HG02885 (cell line): ENCODE results near the gene TM2D3.

Source experiments
- ATAC-seq: cut with Tn5 transposase; IDR thresholded peaks from one replicate; pipeline ENCODE4 v1.9.1; 2021; ENCODE audit warnings: mild to moderate bottlenecking; ENCODE audit not compliant: unreplicated experiment, poor library complexity

The TM2D3 gene

DNA sequence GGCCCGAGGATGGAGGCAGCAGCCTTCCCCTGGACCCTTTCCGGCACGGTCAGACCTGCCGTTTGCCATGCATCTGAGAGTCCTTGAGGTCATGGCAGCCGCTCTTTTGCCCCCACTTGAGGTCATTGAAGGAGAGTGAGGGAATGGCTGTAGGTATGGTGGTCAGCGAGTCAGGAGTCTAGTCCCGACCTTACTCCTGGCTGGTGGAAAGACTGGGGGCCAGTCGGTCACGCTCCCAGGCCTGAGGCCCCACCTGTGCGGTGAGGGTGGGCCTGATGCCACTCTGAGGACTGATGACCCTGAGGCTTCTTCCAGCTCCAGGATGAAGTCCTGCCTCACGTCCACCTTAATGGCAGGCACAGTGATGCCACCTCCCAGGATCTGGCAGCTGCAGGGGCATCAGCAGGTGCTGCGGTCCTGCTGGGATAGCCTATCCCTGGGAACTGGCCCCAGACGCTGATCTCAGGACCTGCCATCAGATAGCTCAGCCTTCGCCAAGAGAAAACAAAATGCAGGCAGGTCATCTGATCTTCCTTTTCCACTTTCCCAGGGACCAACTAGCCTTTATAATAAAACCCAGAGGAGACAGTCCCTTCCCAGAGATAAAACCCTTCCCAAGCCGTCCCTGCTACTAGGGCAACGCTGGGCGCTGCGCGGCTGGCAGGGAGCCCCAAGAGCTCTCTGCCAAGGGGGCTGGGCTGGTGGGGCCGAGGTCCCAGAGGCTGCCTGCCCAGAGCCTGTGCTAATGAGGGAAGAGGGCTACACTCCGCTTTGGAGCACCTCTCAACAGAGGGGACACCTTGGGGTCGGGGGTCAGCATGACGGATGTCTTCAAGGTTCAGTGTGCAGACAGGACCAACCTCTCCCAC lies 42.2 kb downstream of the TM2D3 start:
- no peak for ATAC-seq

GRCh38 chr15:101608201-101608600 lies 44.0 kb downstream of the TM2D3 start:
- ATAC-seq: no peak

DNA sequence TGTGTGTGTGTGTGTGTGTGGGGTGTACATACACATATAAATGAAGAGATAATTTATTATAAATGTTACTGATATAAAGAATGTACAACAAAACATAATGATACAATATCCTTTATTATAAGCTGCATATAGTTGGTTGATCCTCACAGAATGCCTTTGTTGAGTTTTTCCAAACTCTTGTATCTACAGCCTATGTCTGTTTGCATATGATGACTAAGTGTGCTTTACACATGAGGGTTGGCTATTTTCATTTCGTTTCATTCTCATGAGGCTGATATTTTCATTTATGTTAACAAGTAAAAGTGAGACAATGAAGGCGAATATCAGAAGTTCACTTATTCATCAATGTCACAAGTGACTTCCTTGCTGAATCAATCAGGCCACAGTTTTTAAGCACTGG lies 45.1 kb downstream of the TM2D3 start:
- ATAC-seq: no peak

GRCh38 chr15:101604124-101604874 lies 47.9 kb downstream of the TM2D3 start:
- ATAC-seq: no peak

GRCh38 chr15:101602801-101603200 lies 49.4 kb downstream of the TM2D3 start:
- ATAC-seq: no peak

DNA sequence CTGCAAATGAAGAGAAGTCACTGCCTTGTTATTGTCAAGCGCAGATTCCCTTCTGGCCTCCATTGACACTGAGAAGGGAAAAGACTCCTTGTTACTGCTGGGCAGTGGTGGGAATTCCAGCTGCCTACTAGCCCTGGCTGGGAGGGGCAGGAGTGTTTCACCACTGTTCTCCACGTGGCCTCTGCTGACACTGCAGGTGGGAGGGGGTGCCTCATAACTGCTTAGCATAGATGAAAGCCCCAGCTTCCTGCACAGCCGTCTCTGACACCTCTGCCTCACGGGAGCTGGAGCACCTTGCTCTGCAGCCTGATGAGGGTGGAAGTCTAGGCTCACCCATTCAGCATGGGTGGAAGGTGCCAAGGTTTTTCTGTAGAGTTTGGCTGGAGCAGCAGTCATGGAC lies 52.1 kb downstream of the TM2D3 start:
- ATAC-seq: no peak

DNA sequence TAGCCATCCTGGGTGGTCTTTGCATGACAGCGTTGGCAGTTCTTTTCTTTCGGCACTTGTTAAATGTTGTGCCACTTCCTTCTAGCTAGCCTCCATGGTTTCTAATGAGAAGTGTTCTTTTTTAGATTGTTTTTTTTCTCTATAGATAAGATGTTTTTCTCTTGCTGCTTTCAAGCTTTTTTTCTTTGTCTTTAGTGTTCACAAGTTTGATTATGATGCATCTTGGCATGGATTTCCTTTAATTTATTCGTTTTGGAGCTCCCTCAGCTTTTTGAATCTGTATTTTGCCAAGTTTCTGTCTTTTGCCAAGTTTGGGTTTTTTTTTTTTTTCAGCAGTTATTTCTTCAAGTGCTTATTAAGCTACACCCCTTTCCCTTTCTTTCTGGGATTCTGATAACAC lies 53.1 kb downstream of the TM2D3 start:
- no peak for ATAC-seq

GRCh38 chr15:101597360-101597928 lies 54.7 kb downstream of the TM2D3 start:
- no peak for ATAC-seq

DNA sequence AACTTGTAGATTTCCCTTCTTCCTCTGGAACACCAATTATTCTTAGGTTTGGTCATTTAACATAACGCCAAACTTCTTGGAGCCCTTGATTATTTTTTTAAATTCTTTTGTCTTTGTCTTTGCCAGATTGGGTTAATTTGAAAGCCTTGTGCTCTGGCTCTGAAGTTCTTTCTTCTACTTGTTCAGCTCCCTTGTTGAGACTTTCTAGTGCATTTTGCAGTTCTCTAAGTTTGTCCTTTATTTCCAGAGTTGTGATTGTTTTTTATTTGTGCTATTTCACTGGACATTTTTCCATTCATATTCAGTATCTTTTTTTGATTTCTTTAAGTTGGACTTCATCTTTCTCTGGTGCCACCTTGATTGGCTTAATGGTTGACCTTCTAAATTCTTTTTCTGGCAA lies 55.5 kb downstream of the TM2D3 start:
- no peak for ATAC-seq
